Smooth muscle cell (in vitro differentiated cells): Measurements from ENCODE around the gene PPP1R1A. TPM values are rescaled to one million over a fixed set of nuclear protein-coding genes. Genes with fewer than 3 reads are reported as not detected.
A peak's percentile ranks its signal among the peaks of the same experiment; 100 is the strongest.

ENCODE experiments used
- DNase-seq: peaks from one replicate; lab custom pipeline; 2025; ENCODE audit not compliant: unreplicated experiment; lab: John Stamatoyannopoulos, UW
- H2AFZ ChIP-seq: fragments of 200-600 bp; sonication (generic); 2 replicates; pipeline ENCODE4 v1.6.0; 2016; ENCODE audit warnings: antibody characterized with exemption, low read depth, mild to moderate bottlenecking
- H3F3A ChIP-seq: fragments of 200-600 bp; sonication (generic); 2 replicates; pipeline ENCODE4 v1.6.0; 2017; ENCODE audit warnings: antibody characterized with exemption, low read depth
- H3K27ac ChIP-seq: fragments of 200-600 bp; sonication (generic); 2 replicates; pipeline ENCODE4 v1.5.1; 2016; ENCODE audit warnings: low read depth, mild to moderate bottlenecking
- H3K27me3 ChIP-seq: fragments of 200-600 bp; sonication (generic); 2 replicates; pipeline ENCODE4 v1.6.1; 2016; ENCODE audit warnings: low read depth, mild to moderate bottlenecking
- H3K36me3 ChIP-seq: fragments of 200-600 bp; sonication (generic); 2 replicates; pipeline ENCODE4 v1.5.1; 2016; ENCODE audit warnings: low read depth
- H3K4me1 ChIP-seq: fragments of 200-600 bp; sonication (generic); 2 replicates; pipeline ENCODE4 v1.5.1; 2016; ENCODE audit warnings: low read depth
- H3K4me2 ChIP-seq: fragments of 200-600 bp; sonication (generic); 2 replicates; pipeline ENCODE4 v1.6.0; 2016; ENCODE audit warnings: mild to moderate bottlenecking
- H3K4me3 ChIP-seq: fragments of 200-600 bp; sonication (generic); 2 replicates; pipeline ENCODE4 v1.5.1; 2016; ENCODE audit warnings: mild to moderate bottlenecking
- H3K79me2 ChIP-seq: fragments of 200-600 bp; sonication (generic); 2 replicates; pipeline ENCODE4 v1.6.0; 2016; ENCODE audit warnings: low read depth, mild to moderate bottlenecking
- H3K9ac ChIP-seq: fragments of 200-600 bp; sonication (generic); 2 replicates; pipeline ENCODE4 v1.6.0; 2016; ENCODE audit warnings: low read depth
- H3K9me3 ChIP-seq: fragments of 200-600 bp; sonication (generic); replicated peaks from 2 replicates; pipeline ENCODE4 v1.5.1; 2016; ENCODE audit warnings: low read depth
- H4K20me1 ChIP-seq: fragments of 200-600 bp; sonication (generic); 2 replicates; pipeline ENCODE4 v1.6.0; 2016; ENCODE audit warnings: low read depth
- CTCF ChIP-seq: fragments of 200-600 bp; sonication (generic); IDR thresholded peaks from 2 replicates; pipeline ENCODE4 v1.5.1; 2017; ENCODE audit warnings: borderline replicate concordance, mild to moderate bottlenecking, antibody characterized with exemption; ENCODE audit not compliant: insufficient read depth, poor library complexity, severe bottlenecking
- WGBS: methylation state at CpG from one replicate; pipeline ENCODE4 v1.1.7; 2016; ENCODE audit warnings: low lambda C conversion rate; 5-methylcytosine and 5-hydroxymethylcytosine counted together
- polyA plus RNA-seq: library from polyadenylated mRNA; unstranded; fragments of >200 nt; fragmentation: Nextera tagmentation; extraction: Ambion mirVana; gene quantifications from 2 replicates; pipeline ENCODE4 v1.2.1, GENCODE V29; 2016
- total RNA-seq: library from RNA; depleted of rRNA; stranded (reverse); fragments of >200 nt; gene quantifications from 2 replicates; pipeline ENCODE4 v1.2.3, GENCODE V29; 2014

The PPP1R1A gene
- total and polyA plus RNA-seq, 2 experiments from 2014 or later: 0.31 TPM; not detected in 1

- TF ChIP-seq CTCF: no peak
- H3K4me3 ChIP-seq: no peak overlapping the region
- H3K4me2 ChIP-seq: no peak overlapping the region
- peaks cover 21% of the 10 kb centered on the region for H3K4me1 ChIP-seq
- H3K27me3 ChIP-seq: peaks cover 41% of the 10 kb centered on the region
- no peaks in the 10 kb centered on the region for H4K20me1 ChIP-seq
- no peak overlapping the region for H2AFZ ChIP-seq
- no peak for DNase-seq
- no peaks in the 10 kb centered on the region for H3K9me3 ChIP-seq
- H3F3A ChIP-seq: no peaks in the 10 kb centered on the region
- no peak overlapping the region for H3K27ac ChIP-seq
- no peaks in the 10 kb centered on the region for H3K79me2 ChIP-seq
- H3K9ac ChIP-seq: no peak overlapping the region
- no peaks in the 10 kb centered on the region for H3K36me3 ChIP-seq
- WGBS: 15% methylated on average over 5 of the region's 5 CpGs
These were observed 23.7 kb downstream of the PPP1R1A start for GRCh38 chr12:54564768-54565167.

- no peaks in the 10 kb centered on the region for H3K36me3 ChIP-seq
- H3K4me3 ChIP-seq: no peak overlapping the region
- H3K79me2 ChIP-seq: no peaks in the 10 kb centered on the region
- peaks cover 21% of the 10 kb centered on the region for H3K4me1 ChIP-seq
- H4K20me1 ChIP-seq: no peaks in the 10 kb centered on the region
- WGBS: 94% methylated on average over 1 of the region's 1 CpG
- TF ChIP-seq CTCF: no peak
- DNase-seq: no peak
- no peak overlapping the region for H3K27ac ChIP-seq
- no peak overlapping the region for H3K9ac ChIP-seq
- peaks cover 41% of the 10 kb centered on the region for H3K27me3 ChIP-seq
- H2AFZ ChIP-seq: no peak overlapping the region
- no peaks in the 10 kb centered on the region for H3K9me3 ChIP-seq
- H3F3A ChIP-seq: no peaks in the 10 kb centered on the region
- no peak overlapping the region for H3K4me2 ChIP-seq
These were observed 24.7 kb downstream of the PPP1R1A start for GRCh38 chr12:54563787-54564186.

GRCh38 chr12:54562750-54563356 lies 25.6 kb downstream of the PPP1R1A start:
- Histone ChIP-seq H3K79me2 (no peaks in the 10 kb centered on the region), H4K20me1 (no peaks in the 10 kb centered on the region), H3K9me3 (no peaks in the 10 kb centered on the region), H3K4me2 (no peak overlapping the region), H3K9ac (no peak overlapping the region), H2AFZ (no peak overlapping the region), H3F3A (no peaks in the 10 kb centered on the region), H3K4me1 (peaks cover 21% of the 10 kb centered on the region), H3K27ac (no peak overlapping the region), H3K27me3 (peaks cover 41% of the 10 kb centered on the region), H3K4me3 (no peak overlapping the region), H3K36me3 (no peaks in the 10 kb centered on the region)
- 77% methylated on average over 6 of the region's 6 CpGs for WGBS
- TF ChIP-seq CTCF: no peak
- no peak for DNase-seq

- Histone ChIP-seq H3K4me2 (no peak overlapping the region), H3K4me3 (no peak overlapping the region), H3K9ac (no peak overlapping the region), H3K27me3 (peaks cover 44% of the 10 kb centered on the region), H3F3A (no peaks in the 10 kb centered on the region), H3K9me3 (no peaks in the 10 kb centered on the region), H4K20me1 (no peaks in the 10 kb centered on the region), H3K36me3 (no peaks in the 10 kb centered on the region), H2AFZ (peak overlapping the region; percentile 89), H3K4me1 (peaks cover 15% of the 10 kb centered on the region), H3K27ac (no peak overlapping the region), H3K79me2 (no peaks in the 10 kb centered on the region)
- TF ChIP-seq CTCF: no peak
- WGBS: 41% methylated on average over 3 of the region's 3 CpGs
- no peak for DNase-seq
These were observed 27.3 kb downstream of the PPP1R1A start for GRCh38 chr12:54561164-54561563.
